Muscle of leg (tissue), 11 donors: Measurements from ENCODE around the gene EPHA4. TPM values are rescaled to one million over a fixed set of nuclear protein-coding genes. Genes with fewer than 3 reads are reported as not detected.

Source experiments
- DNase-seq: peaks from one replicate; pipeline ENCODE4 v3.0.0; 2013
- H3K27ac ChIP-seq: one replicate; pipeline ENCODE4 v1.5.1; 2013; ENCODE audit warnings: mild to moderate bottlenecking, low read length, control low read depth
- H3K27me3 ChIP-seq: one replicate; pipeline ENCODE4 v1.6.1; 2013; ENCODE audit warnings: low read length; ENCODE audit not compliant: control insufficient read depth, insufficient read depth
- H3K36me3 ChIP-seq: one replicate; pipeline ENCODE4 v1.6.1; 2013; ENCODE audit warnings: low read length; ENCODE audit not compliant: control insufficient read depth, insufficient read depth
- H3K4me1 ChIP-seq: one replicate; pipeline ENCODE4 v1.6.1; 2013; ENCODE audit warnings: low read length; ENCODE audit not compliant: control insufficient read depth, insufficient read depth
- H3K4me3 ChIP-seq: one replicate; pipeline ENCODE4 v1.5.1; 2013; ENCODE audit warnings: low read length, control low read depth
- H3K9me3 ChIP-seq: replicated peaks from 2 replicates; pipeline ENCODE4 v1.6.1; 2013; ENCODE audit warnings: low read depth, low read length; ENCODE audit not compliant: control insufficient read depth
- WGBS: methylation state at CpG from one replicate; pipeline ENCODE4 v1.1.5; 2013; ENCODE audit warnings: missing lambda C conversion rate; ENCODE audit not compliant: insufficient coverage; 5-methylcytosine and 5-hydroxymethylcytosine counted together
- polyA plus RNA-seq, 8 donors: library from polyadenylated mRNA; unstranded; fragments of 120-200 nt; gene quantifications; one replicate each; pipeline versions ENCODE4 v1.2.1 to v1.2.3, GENCODE V29; 2013; ENCODE audit warnings: inconsistent platforms in 1 of 8, low replicate concordance in 1 of 8; ENCODE audit not compliant: insufficient read length in 8 of 8, insufficient read depth in 1 of 8
- total RNA-seq: library from RNA; stranded (reverse); fragments of 120-200 nt; gene quantifications from one replicate; pipeline ENCODE4 v1.2.4, GENCODE V29; 2013

The EPHA4 gene
- total and polyA plus RNA-seq, 9 donors, result 9.6 to 30.8 (median 15.1) TPM

GRCh38 chr2:221605751-221606240, 33.7 kb upstream of the EPHA4 start:
- Histone ChIP-seq H3K36me3 (no peaks in the 10 kb centered on the region), H3K4me3 (no peak overlapping the region), H3K27me3 (no peaks in the 10 kb centered on the region), H3K27ac (no peak overlapping the region), H3K4me1 (no peaks in the 10 kb centered on the region), H3K9me3 (no peaks in the 10 kb centered on the region)
- DNase-seq, result no peak
- WGBS, result no CpG with 5 or more reads among the region's 2 CpGs

- no CpG with 5 or more reads among the region's 1 CpG for WGBS
- DNase-seq, result no peak
- Histone ChIP-seq H3K4me3 (no peak overlapping the region), H3K27me3 (no peaks in the 10 kb centered on the region), H3K9me3 (no peaks in the 10 kb centered on the region), H3K4me1 (no peaks in the 10 kb centered on the region), H3K27ac (no peak overlapping the region), H3K36me3 (no peaks in the 10 kb centered on the region)
Measured at GRCh38 chr2:221602938-221603337, 30.8 kb upstream of the EPHA4 start.

- Histone ChIP-seq H3K36me3 (no peaks in the 10 kb centered on the region), H3K9me3 (no peaks in the 10 kb centered on the region), H3K27me3 (no peaks in the 10 kb centered on the region), H3K4me1 (no peaks in the 10 kb centered on the region), H3K27ac (no peak overlapping the region), H3K4me3 (no peak overlapping the region)
- no peak for DNase-seq
- 83% methylated on average over 1 of the region's 3 CpGs for WGBS
Measured at GRCh38 chr2:221601376-221601775, 29.3 kb upstream of the EPHA4 start.

GRCh38 chr2:221600388-221600787, 28.3 kb upstream of the EPHA4 start:
- WGBS, result 86% methylated on average over 1 of the region's 5 CpGs
- no peak overlapping the region for H3K4me3 ChIP-seq

GRCh38 chr2:221596192-221596591, 24.1 kb upstream of the EPHA4 start:
- Histone ChIP-seq H3K4me1 (no peaks in the 10 kb centered on the region), H3K4me3 (no peak overlapping the region), H3K27ac (no peak overlapping the region), H3K9me3 (no peaks in the 10 kb centered on the region), H3K27me3 (no peaks in the 10 kb centered on the region), H3K36me3 (no peaks in the 10 kb centered on the region)
- WGBS, result no CpG with 5 or more reads among the region's 3 CpGs
- peak; percentile 90 for DNase-seq

More at GRCh38 chr2:221600388-221600787, 28.3 kb upstream of the EPHA4 start:
- no peaks in the 10 kb centered on the region for H3K36me3 ChIP-seq
- no peaks in the 10 kb centered on the region for H3K9me3 ChIP-seq
- no peak overlapping the region for H3K27ac ChIP-seq
- H3K27me3 ChIP-seq, result no peaks in the 10 kb centered on the region
- no peaks in the 10 kb centered on the region for H3K4me1 ChIP-seq
- no peak for DNase-seq

- H3K9me3 ChIP-seq, result no peaks in the 10 kb centered on the region
- 85% methylated on average over 3 of the region's 4 CpGs for WGBS
- no peaks in the 10 kb centered on the region for H3K36me3 ChIP-seq
- no peaks in the 10 kb centered on the region for H3K4me1 ChIP-seq
- no peaks in the 10 kb centered on the region for H3K27me3 ChIP-seq
- no peak for DNase-seq
- H3K4me3 ChIP-seq, result no peak overlapping the region
- H3K27ac ChIP-seq, result no peak overlapping the region
Measured at GRCh38 chr2:221590861-221591365, 18.8 kb upstream of the EPHA4 start.

GRCh38 chr2:221589696-221590095, 17.6 kb upstream of the EPHA4 start:
- Histone ChIP-seq H3K4me1 (no peaks in the 10 kb centered on the region), H3K9me3 (no peaks in the 10 kb centered on the region), H3K27ac (no peak overlapping the region), H3K4me3 (no peak overlapping the region), H3K27me3 (no peaks in the 10 kb centered on the region), H3K36me3 (no peaks in the 10 kb centered on the region)
- 83% methylated on average over 2 of the region's 4 CpGs for WGBS
- DNase-seq, result no peak

- 88% methylated on average over 2 of the region's 10 CpGs for WGBS
- Histone ChIP-seq H3K27ac (no peak overlapping the region), H3K9me3 (no peaks in the 10 kb centered on the region), H3K4me3 (no peak overlapping the region), H3K36me3 (no peaks in the 10 kb centered on the region), H3K4me1 (no peaks in the 10 kb centered on the region), H3K27me3 (no peaks in the 10 kb centered on the region)
- DNase-seq, result no peak
Measured at GRCh38 chr2:221588306-221588985, 16.3 kb upstream of the EPHA4 start.

GRCh38 chr2:221581986-221582385, 9.9 kb upstream of the EPHA4 start:
- Histone ChIP-seq H3K4me1 (no peaks in the 10 kb centered on the region), H3K9me3 (no peaks in the 10 kb centered on the region), H3K36me3 (no peaks in the 10 kb centered on the region), H3K4me3 (no peak overlapping the region), H3K27me3 (no peaks in the 10 kb centered on the region), H3K27ac (no peak overlapping the region)
- no CpG with 5 or more reads among the region's 1 CpG for WGBS
- DNase-seq, result no peak

GRCh38 chr2:221574231-221574570, 2.1 kb upstream of the EPHA4 start:
- WGBS, result 0% methylated on average over 3 of the region's 7 CpGs
- H3K4me1 ChIP-seq, result peaks cover 20% of the 10 kb centered on the region
- H3K4me3 ChIP-seq, result peak overlapping the region; percentile 76
- no peaks in the 10 kb centered on the region for H3K9me3 ChIP-seq
- no peaks in the 10 kb centered on the region for H3K36me3 ChIP-seq
- no peak for DNase-seq
- peak overlapping the region; percentile 94 for H3K27ac ChIP-seq
- H3K27me3 ChIP-seq, result peaks cover 29% of the 10 kb centered on the region
